ENCODE measurements around the gene HFE.
A peak's percentile ranks its signal among the peaks of the same experiment; 100 is the strongest.
"Not testable (repeated sequence)": the region's sequence is repeated elsewhere in the genome, so short reads cannot be mapped to it uniquely, and the experiment has no call there.

The HFE gene

GRCh38 chr6:26053992-26054780 lies 33.0 kb upstream of the HFE start:
- FAIRE-seq (no peak), DNase-seq (ENCODE audit: insufficient read length) (no peak)
- TF ChIP-seq POLR2AphosphoS5 (IDR thresholded peaks at IDR 0.05; ENCODE audit: low read depth, low read length) (no peak), TAF1 (IDR thresholded peaks at IDR 0.05; ENCODE audit: borderline replicate concordance, low read depth, low read length) (no peak), POLR2A (IDR thresholded peaks at IDR 0.05; ENCODE audit: low read depth, low read length) (no peak)

GRCh38 chr6:26054781-26055718 lies 32.2 kb upstream of the HFE start:
- FAIRE-seq (peak; percentile 69), DNase-seq (ENCODE audit: insufficient read length) (no peak)
- TF ChIP-seq TAF1 (IDR thresholded peaks at IDR 0.05; ENCODE audit: borderline replicate concordance, low read depth, low read length) (peak; percentile 41; the same call in 1 of the 2 replicates), POLR2AphosphoS5 (IDR thresholded peaks at IDR 0.05; ENCODE audit: low read depth, low read length) (no peak; the same call in 1 of the 2 replicates)

- DNase-seq (ENCODE audit: insufficient read length) (peak; percentile 71), FAIRE-seq (peak; percentile 70)
- TF ChIP-seq TAF1 (IDR thresholded peaks at IDR 0.05; ENCODE audit: borderline replicate concordance, low read depth, low read length): peak; percentile 5; the same call in 1 of the 2 replicates
- TF ChIP-seq POLR2AphosphoS5 (IDR thresholded peaks at IDR 0.05; ENCODE audit: low read depth, low read length): peak; percentile 99
- TF ChIP-seq POLR2A (IDR thresholded peaks at IDR 0.05; ENCODE audit: low read depth, low read length): peak; percentile 98
Measured at GRCh38 chr6:26055719-26056582, 31.3 kb upstream of the HFE start.

- no peak for TF ChIP-seq TAF1 (IDR thresholded peaks at IDR 0.05; ENCODE audit: borderline replicate concordance, low read depth, low read length)
- TF ChIP-seq POLR2AphosphoS5 (IDR thresholded peaks at IDR 0.05; ENCODE audit: low read depth, low read length): no peak
- TF ChIP-seq POLR2A (IDR thresholded peaks at IDR 0.05; ENCODE audit: low read depth, low read length): no peak
- DNase-seq (ENCODE audit: insufficient read length): no peak
Measured at GRCh38 chr6:26056583-26057350, 30.5 kb upstream of the HFE start.

GRCh38 chr6:26057899-26058298 lies 29.3 kb upstream of the HFE start:
- no peak for DNase-seq (ENCODE audit: insufficient read length)
- TF ChIP-seq TAF1 (IDR thresholded peaks at IDR 0.05; ENCODE audit: borderline replicate concordance, low read depth, low read length) (no peak), POLR2A (IDR thresholded peaks at IDR 0.05; ENCODE audit: low read depth, low read length) (no peak), POLR2AphosphoS5 (IDR thresholded peaks at IDR 0.05; ENCODE audit: low read depth, low read length) (no peak)
- no peak for FAIRE-seq

More at GRCh38 chr6:26056583-26057350, 30.5 kb upstream of the HFE start:
- FAIRE-seq: peak; percentile 9

- FAIRE-seq; DNase-seq (ENCODE audit: insufficient read length): not testable (repeated sequence)
Measured at GRCh38 chr6:26058477-26059033, 28.7 kb upstream of the HFE start.

GRCh38 chr6:26059941-26060340 lies 27.3 kb upstream of the HFE start:
- TF ChIP-seq POLR2AphosphoS5 (IDR thresholded peaks at IDR 0.05; ENCODE audit: low read depth, low read length) (no peak), TAF1 (IDR thresholded peaks at IDR 0.05; ENCODE audit: borderline replicate concordance, low read depth, low read length) (no peak), POLR2A (IDR thresholded peaks at IDR 0.05; ENCODE audit: low read depth, low read length) (no peak)
- DNase-seq (ENCODE audit: insufficient read length) (no peak), FAIRE-seq (no peak)

- DNase-seq (ENCODE audit: insufficient read length) (no peak), FAIRE-seq (peak; percentile 85)
- TF ChIP-seq TAF1 (IDR thresholded peaks at IDR 0.05; ENCODE audit: borderline replicate concordance, low read depth, low read length) (no peak), POLR2A (IDR thresholded peaks at IDR 0.05; ENCODE audit: low read depth, low read length) (no peak), POLR2AphosphoS5 (IDR thresholded peaks at IDR 0.05; ENCODE audit: low read depth, low read length) (no peak)
Measured at GRCh38 chr6:26064619-26065257, 22.5 kb upstream of the HFE start.

GRCh38 chr6:26065952-26066380 lies 21.3 kb upstream of the HFE start:
- FAIRE-seq (peak; percentile 74), DNase-seq (ENCODE audit: insufficient read length) (no peak)
- TF ChIP-seq POLR2A (IDR thresholded peaks at IDR 0.05; ENCODE audit: low read depth, low read length) (no peak), POLR2AphosphoS5 (IDR thresholded peaks at IDR 0.05; ENCODE audit: low read depth, low read length) (no peak), TAF1 (IDR thresholded peaks at IDR 0.05; ENCODE audit: borderline replicate concordance, low read depth, low read length) (no peak)

- no peak for DNase-seq (ENCODE audit: insufficient read length)
- FAIRE-seq: no peak
- TF ChIP-seq TAF1 (IDR thresholded peaks at IDR 0.05; ENCODE audit: borderline replicate concordance, low read depth, low read length) (no peak), POLR2AphosphoS5 (IDR thresholded peaks at IDR 0.05; ENCODE audit: low read depth, low read length) (no peak), POLR2A (IDR thresholded peaks at IDR 0.05; ENCODE audit: low read depth, low read length) (no peak)
Measured at GRCh38 chr6:26067367-26067766, 19.9 kb upstream of the HFE start.

All from GM12892 (cell line).